Small intestine (tissue), 4 donors: Measurements from ENCODE around the gene KLF17. TPM values are rescaled to one million over a fixed set of nuclear protein-coding genes. Genes with fewer than 3 reads are reported as not detected.

Source experiments
- polyA plus RNA-seq, 4 donors: library from polyadenylated mRNA; stranded (reverse) in 3 of 4; unstranded in 1 of 4; fragments of 200-250 nt in 3 of 4; fragments of 120-200 nt in 1 of 4; gene quantifications; one replicate each; pipeline versions ENCODE4 v1.2.1 to v1.2.3, GENCODE V29; 2013
- donor health status: healthy with polysubstance abuse.
- donor health status: Bipolar disorder and iron deficiency.
- donor health status: healthy.

The KLF17 gene
- polyA plus RNA-seq, 4 donors: 0.06 TPM; not detected in 3

Other genes with a start within 250 kb of the KLF17 start
- gene ARTN, start 185.0 kb upstream of the KLF17 start, polyA plus RNA-seq: 1 to 10 TPM in 1 of 4 donors, under 1 TPM in 2, not detected in 1; 0.81 to 1.2 (median 0.83) TPM
- gene IPO13, start 171.9 kb upstream of the KLF17 start, polyA plus RNA-seq: 10 to 100 TPM; 14.2 to 24.8 (median 20.1) TPM
- 10 to 100 TPM in 3 of 4 donors, 1 to 10 TPM in 1; 5.8 to 25.2 (median 15.6) TPM for gene DPH2, start 148.8 kb upstream of the KLF17 start, polyA plus RNA-seq
- gene ATP6V0B, start 143.9 kb upstream of the KLF17 start, polyA plus RNA-seq: 100 to 1,000 TPM; 104 to 245 (median 161) TPM
- gene B4GALT2, start 139.6 kb upstream of the KLF17 start, polyA plus RNA-seq: 10 to 100 TPM in 3 of 4 donors, 1 to 10 TPM in 1; 8.9 to 34.6 (median 25.9) TPM
- gene CCDC24, start 127.2 kb upstream of the KLF17 start, polyA plus RNA-seq: 10 to 100 TPM in 3 of 4 donors, 1 to 10 TPM in 1; 5.8 to 35.1 (median 24.2) TPM
- 10 to 100 TPM in 1 of 4 donors, 1 to 10 TPM in 2, under 1 TPM in 1; 0.81 to 15.7 (median 2.0) TPM for gene SLC6A9, start 87.4 kb upstream of the KLF17 start, polyA plus RNA-seq
- gene KLF18, start 22.8 kb downstream of the KLF17 start, polyA plus RNA-seq: not detected
- gene DMAP1, start 94.7 kb downstream of the KLF17 start, polyA plus RNA-seq: 10 to 100 TPM; 34.7 to 80.8 (median 58.0) TPM
- 10 to 100 TPM; 26.5 to 50.1 (median 31.0) TPM for gene ERI3, start 236.4 kb downstream of the KLF17 start, polyA plus RNA-seq